Loucy (cell line): Measurements from ENCODE around the gene LUZP4.
"Not testable (repeated sequence)": the region's sequence is repeated elsewhere in the genome, so short reads cannot be mapped to it uniquely, and the experiment has no call there.

Experiments
- H2AFZ ChIP-seq: fragments of 200-600 bp; sonication (generic); 2 replicates; pipeline ENCODE4 v1.6.0; 2016; ENCODE audit warnings: antibody characterized with exemption, mild to moderate bottlenecking, low read length, moderate library complexity
- H3F3A ChIP-seq: fragments of 200-600 bp; 2 replicates; pipeline ENCODE4 v1.6.0; 2016; ENCODE audit warnings: antibody characterized with exemption, low read depth, mild to moderate bottlenecking
- H3K27me3 ChIP-seq: fragments of 200-600 bp; sonication (generic); 2 replicates; pipeline ENCODE4 v1.6.1; 2014; ENCODE audit warnings: low read length, mild to moderate bottlenecking; ENCODE audit not compliant: insufficient read depth, poor library complexity, severe bottlenecking
- H3K36me3 ChIP-seq: fragments of 200-600 bp; sonication (generic); 2 replicates; pipeline ENCODE4 v1.6.1; 2016; ENCODE audit warnings: low read length; ENCODE audit not compliant: insufficient read depth
- H3K4me1 ChIP-seq: fragments of 200-600 bp; sonication (generic); 2 replicates; pipeline ENCODE4 v1.5.1; 2014; ENCODE audit warnings: low read length, mild to moderate bottlenecking; ENCODE audit not compliant: insufficient read depth, poor library complexity, severe bottlenecking
- H3K4me2 ChIP-seq: fragments of 200-600 bp; sonication (generic); 2 replicates; pipeline ENCODE4 v1.6.0; 2014; ENCODE audit warnings: antibody characterized with exemption, low read length, low read depth, mild to moderate bottlenecking; ENCODE audit not compliant: poor library complexity, severe bottlenecking
- H3K4me3 ChIP-seq: fragments of 200-600 bp; sonication (generic); 2 replicates; pipeline ENCODE4 v1.5.1; 2014; ENCODE audit warnings: low read length, mild to moderate bottlenecking, mixed read lengths; ENCODE audit not compliant: poor library complexity, severe bottlenecking
- H3K79me2 ChIP-seq: fragments of 200-600 bp; sonication (generic); 2 replicates; pipeline ENCODE4 v1.6.1; 2014; ENCODE audit warnings: low read length; ENCODE audit not compliant: insufficient read depth
- H3K9ac ChIP-seq: fragments of 200-600 bp; sonication (generic); 2 replicates; pipeline ENCODE4 v1.6.0; 2014; ENCODE audit warnings: mild to moderate bottlenecking, low read depth, low read length, moderate library complexity; ENCODE audit not compliant: poor library complexity, severe bottlenecking
- H3K9me2 ChIP-seq: fragments of 200-600 bp; sonication (generic); replicated peaks from 2 replicates; pipeline ENCODE4 v1.6.1; 2016; ENCODE audit warnings: low read depth, low read length, mixed read lengths
- H3K9me3 ChIP-seq: fragments of 200-600 bp; sonication (generic); 2 replicates; pipeline ENCODE4 v1.6.1; 2014; ENCODE audit warnings: mild to moderate bottlenecking, antibody characterized with exemption, low read length, low read depth; ENCODE audit not compliant: insufficient read depth
- H4K20me1 ChIP-seq: fragments of 200-600 bp; sonication (generic); 2 replicates; pipeline ENCODE4 v1.6.0; 2014; ENCODE audit warnings: antibody characterized with exemption, low read length, mild to moderate bottlenecking; ENCODE audit not compliant: insufficient read depth, poor library complexity, severe bottlenecking
- CTCF ChIP-seq: fragments of 200-600 bp; sonication (generic); conservative IDR thresholded peaks from 2 replicates; pipeline ENCODE4 v1.5.1; 2014; ENCODE audit warnings: mild to moderate bottlenecking, antibody characterized with exemption, low read length
- EZH2phosphoT487 ChIP-seq: fragments of 200-600 bp; IDR thresholded peaks from 2 replicates; pipeline ENCODE4 v1.6.1; 2018; ENCODE audit warnings: antibody characterized with exemption, mild to moderate bottlenecking, moderate library complexity, borderline replicate concordance

Gene LUZP4

GRCh38 chrX:115318139-115318538 is 28.6 kb downstream of the LUZP4 start:
- Histone ChIP-seq H3K27me3 (no peaks in the 10 kb centered on the region), H3K4me2 (no peak overlapping the region), H3K9ac (no peak overlapping the region), H3F3A (no peaks in the 10 kb centered on the region), H3K36me3 (no peaks in the 10 kb centered on the region), H3K9me2 (no peaks in the 10 kb centered on the region), H3K4me3 (no peak overlapping the region), H3K4me1 (no peaks in the 10 kb centered on the region), H3K79me2 (no peaks in the 10 kb centered on the region), H4K20me1 (no peaks in the 10 kb centered on the region), H2AFZ (no peak overlapping the region), H3K9me3 (no peaks in the 10 kb centered on the region)
- TF ChIP-seq CTCF, result no peak
- TF ChIP-seq EZH2phosphoT487, result no peak

GRCh38 chrX:115322375-115322774 is 32.9 kb downstream of the LUZP4 start:
- H3K27me3 ChIP-seq, result no peaks in the 10 kb centered on the region
- no peak overlapping the region for H3K4me2 ChIP-seq
- no peak overlapping the region for H3K9ac ChIP-seq
- no peaks in the 10 kb centered on the region for H3K9me2 ChIP-seq
- no peak overlapping the region for H3K4me3 ChIP-seq
- H3K9me3 ChIP-seq, result no peaks in the 10 kb centered on the region
- H3K79me2 ChIP-seq, result no peaks in the 10 kb centered on the region
- no peaks in the 10 kb centered on the region for H4K20me1 ChIP-seq
- H2AFZ ChIP-seq, result no peak overlapping the region
- no peaks in the 10 kb centered on the region for H3K36me3 ChIP-seq
- no peak for TF ChIP-seq EZH2phosphoT487
- H3F3A ChIP-seq, result no peaks in the 10 kb centered on the region
- no peaks in the 10 kb centered on the region for H3K4me1 ChIP-seq

- TF ChIP-seq CTCF, result no peak
- no peak for TF ChIP-seq EZH2phosphoT487
- no peak overlapping the region for H3K4me2 ChIP-seq
- H3K4me3 ChIP-seq, result no peak overlapping the region
- no peaks in the 10 kb centered on the region for H3K4me1 ChIP-seq
- H3K9ac ChIP-seq, result no peak overlapping the region
- H3K27me3 ChIP-seq, result no peaks in the 10 kb centered on the region
- no peaks in the 10 kb centered on the region for H3K36me3 ChIP-seq
- no peaks in the 10 kb centered on the region for H3K79me2 ChIP-seq
- no peaks in the 10 kb centered on the region for H3K9me3 ChIP-seq
- H2AFZ ChIP-seq, result no peak overlapping the region
- no peaks in the 10 kb centered on the region for H3F3A ChIP-seq
- no peaks in the 10 kb centered on the region for H3K9me2 ChIP-seq
- H4K20me1 ChIP-seq, result no peaks in the 10 kb centered on the region
Measured at GRCh38 chrX:115324194-115324593, 34.7 kb downstream of the LUZP4 start.

DNA sequence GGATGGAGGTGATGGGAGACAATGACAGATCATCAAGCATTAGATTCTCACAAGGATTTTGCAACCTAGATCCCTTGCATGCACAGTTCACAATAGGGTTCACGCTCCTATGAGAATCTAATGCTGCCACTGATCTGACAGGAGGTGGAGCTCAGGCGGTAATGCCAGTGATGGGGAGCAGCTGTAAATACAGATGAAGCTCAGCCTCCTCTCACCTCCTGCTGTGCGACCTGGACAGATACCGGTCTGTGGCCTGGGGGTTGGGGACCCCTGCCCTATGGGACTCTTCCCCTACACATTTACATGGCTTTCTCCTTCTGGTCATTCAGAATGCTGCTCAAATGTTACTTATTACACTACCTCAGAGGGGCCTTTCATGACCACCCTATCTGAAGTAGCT is 39.8 kb downstream of the LUZP4 start:
- H3K36me3 ChIP-seq, H3F3A ChIP-seq, H3K4me1 ChIP-seq, H3K4me3 ChIP-seq, H3K79me2 ChIP-seq, H3K9ac ChIP-seq, H4K20me1 ChIP-seq, H3K4me2 ChIP-seq, H3K27me3 ChIP-seq, H3K9me2 ChIP-seq, H3K9me3 ChIP-seq, H2AFZ ChIP-seq: not testable (repeated sequence)
